Fibroblast of skin of abdomen (primary cell): ENCODE measurements around the gene CXXC1.
A peak's percentile ranks its signal among the peaks of the same experiment; 100 is the strongest.
"Not testable (repeated sequence)": the region's sequence is repeated elsewhere in the genome, so short reads cannot be mapped to it uniquely, and the experiment has no call there.

Experiments
- DNase-seq: peaks from one replicate; pipeline ENCODE4 v3.0.0-alpha.2; 2013

CXXC1 gene

DNA sequence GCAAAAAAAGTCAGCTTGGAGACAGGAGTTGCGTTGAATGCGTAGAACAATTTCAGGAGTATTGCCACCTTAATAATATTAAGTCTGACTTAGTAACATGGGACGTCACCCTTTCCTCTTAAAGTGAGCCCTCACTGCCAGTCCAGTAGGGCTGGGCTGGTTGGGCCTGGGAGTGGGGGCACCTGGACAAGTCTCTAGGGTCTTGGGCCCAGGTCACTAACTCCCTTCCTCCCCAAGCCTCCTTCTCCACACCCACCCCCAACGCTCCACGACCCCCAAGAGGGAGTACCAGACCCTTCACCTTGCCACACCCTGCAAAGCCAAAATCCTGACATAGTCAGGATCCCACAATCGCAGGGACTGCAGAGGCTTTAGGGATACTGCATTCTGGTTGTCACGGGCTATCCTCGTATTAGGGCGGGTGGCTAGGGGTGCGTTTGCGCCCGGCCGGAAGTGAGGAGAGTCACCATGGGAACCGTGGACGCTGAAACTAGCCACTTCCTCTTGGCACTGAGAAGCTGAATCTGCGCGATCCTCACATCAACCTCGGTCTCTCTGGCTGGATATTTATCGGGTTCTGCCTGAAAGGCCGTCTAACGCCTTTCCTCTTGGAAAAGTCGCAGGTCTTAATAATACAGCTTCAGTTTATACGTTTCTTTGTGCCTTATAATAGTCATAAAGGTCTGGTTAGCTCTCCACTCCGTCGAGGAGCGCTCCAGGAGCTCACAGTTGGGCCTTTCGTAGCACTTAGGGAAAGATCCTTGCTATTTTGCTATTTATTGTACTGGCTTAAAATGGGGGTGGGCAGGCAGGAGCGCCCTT, 10.3 kb upstream of the CXXC1 start:
- peak; percentile 76 for DNase-seq

- no peak for DNase-seq
These were observed 5.5 kb upstream of the CXXC1 start for GRCh38 chr18:50293039-50293438.

DNA sequence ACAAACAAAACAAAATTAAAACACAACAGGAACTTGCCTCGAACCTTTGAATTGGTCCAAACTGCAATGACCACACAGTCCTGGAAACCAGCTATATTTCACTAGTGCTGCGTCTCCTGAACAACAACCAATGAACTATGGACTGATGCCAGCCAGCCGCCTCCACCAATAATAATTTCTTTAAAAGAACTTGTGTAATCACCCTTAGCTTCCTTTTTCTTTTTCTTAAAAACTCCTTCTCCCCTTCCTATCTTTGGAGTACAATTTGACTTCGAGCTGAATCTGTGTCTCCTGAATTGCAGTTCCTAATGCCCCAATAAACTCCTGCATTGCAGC, 1.6 kb upstream of the CXXC1 start:
- no peak for DNase-seq

DNA sequence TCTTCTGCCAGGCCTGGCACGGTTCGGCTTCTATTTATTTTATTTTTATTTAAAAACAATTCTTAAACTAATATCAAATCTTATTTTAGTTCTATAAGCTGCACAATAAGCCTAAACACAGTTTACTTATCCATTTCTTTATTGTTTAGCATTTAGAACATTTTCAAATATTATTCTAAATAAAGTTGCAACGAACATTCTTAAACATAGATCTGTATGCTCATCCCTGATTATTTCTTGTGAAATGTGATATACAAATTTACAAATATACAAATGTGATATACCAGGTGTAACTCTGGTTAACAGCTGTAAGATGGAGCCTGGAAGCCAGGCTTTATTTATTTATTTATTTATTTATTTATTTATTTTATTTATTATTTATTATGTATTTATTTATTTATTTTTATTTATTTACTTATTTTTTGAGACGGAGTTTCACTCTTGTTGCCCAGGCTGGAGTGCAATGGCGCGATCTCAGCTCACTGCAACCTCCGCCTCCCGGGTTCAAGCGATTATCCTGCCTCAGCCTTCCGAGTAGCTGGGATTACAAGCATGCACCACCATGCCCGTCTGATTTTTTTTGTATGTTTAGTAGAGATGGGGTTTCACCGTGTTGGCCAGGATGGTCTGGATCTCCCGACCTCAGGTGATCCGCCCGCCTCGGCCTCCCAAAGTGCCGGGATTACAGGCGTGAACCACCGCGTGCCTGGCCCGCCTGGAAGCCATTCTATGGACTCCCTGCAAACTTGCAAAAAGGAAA, 1.0 kb upstream of the CXXC1 start:
- DNase-seq = not testable (repeated sequence)

DNA sequence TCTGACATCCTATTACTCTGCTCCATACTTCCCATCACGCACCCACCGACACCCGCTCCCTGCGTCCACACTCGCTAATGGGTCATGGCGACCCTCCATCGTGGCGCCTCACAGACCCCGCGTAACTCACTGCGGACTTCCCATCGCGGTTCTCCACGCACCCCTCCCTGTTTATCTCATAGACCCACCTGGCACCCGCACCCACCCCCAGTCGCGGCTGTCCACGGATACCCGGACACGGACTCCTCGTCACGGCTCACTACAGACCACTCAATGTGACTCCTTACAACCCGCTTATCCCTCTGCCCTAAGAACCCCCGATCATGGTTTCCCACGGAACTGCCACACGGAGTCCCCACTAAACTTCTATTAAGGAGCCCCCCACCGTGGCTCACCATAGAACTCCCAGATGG, 458 bp downstream of the CXXC1 start:
- no peak for DNase-seq

GRCh38 chr18:50286391-50287027, 983 bp downstream of the CXXC1 start:
- DNase-seq = peak; percentile 17

DNA sequence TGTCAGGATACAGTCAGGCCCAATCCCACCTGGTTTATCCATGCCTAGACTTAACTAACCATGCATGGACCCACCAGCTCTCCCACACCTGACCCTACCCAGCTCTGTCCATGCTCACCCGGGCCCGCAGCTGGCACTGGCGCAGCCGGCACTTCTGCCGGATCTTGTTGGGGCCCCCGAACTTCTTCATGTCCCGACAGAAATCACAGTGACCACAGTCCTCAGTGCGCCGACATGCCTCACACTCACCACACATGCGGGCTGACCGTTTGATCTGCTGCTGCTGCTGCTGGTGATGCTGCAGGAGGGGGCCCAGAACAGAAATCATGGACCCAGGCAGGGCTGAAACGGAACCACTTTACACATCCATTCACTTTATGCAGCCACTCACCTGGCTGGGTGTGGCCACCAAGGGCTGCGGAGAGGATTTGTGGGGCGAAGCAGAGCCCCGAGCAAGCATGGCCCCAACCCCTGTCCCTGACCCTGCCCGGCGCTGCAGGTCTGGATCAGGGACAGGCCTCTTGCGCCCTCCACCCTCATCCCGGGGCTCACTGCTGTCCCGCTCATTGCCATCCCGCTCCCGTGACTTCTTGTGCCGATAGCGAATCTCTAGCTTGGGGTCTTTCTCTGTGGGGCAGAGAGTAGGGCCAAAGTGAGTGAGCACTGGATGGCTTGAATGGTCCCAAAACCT, 1.7 kb downstream of the CXXC1 start:
- DNase-seq = no peak

GRCh38 chr18:50285071-50285470, 2.4 kb downstream of the CXXC1 start:
- DNase-seq = no peak

GRCh38 chr18:50284255-50284885, 3.1 kb downstream of the CXXC1 start:
- no peak for DNase-seq

GRCh38 chr18:50283469-50284209, 3.9 kb downstream of the CXXC1 start:
- DNase-seq = no peak

DNA sequence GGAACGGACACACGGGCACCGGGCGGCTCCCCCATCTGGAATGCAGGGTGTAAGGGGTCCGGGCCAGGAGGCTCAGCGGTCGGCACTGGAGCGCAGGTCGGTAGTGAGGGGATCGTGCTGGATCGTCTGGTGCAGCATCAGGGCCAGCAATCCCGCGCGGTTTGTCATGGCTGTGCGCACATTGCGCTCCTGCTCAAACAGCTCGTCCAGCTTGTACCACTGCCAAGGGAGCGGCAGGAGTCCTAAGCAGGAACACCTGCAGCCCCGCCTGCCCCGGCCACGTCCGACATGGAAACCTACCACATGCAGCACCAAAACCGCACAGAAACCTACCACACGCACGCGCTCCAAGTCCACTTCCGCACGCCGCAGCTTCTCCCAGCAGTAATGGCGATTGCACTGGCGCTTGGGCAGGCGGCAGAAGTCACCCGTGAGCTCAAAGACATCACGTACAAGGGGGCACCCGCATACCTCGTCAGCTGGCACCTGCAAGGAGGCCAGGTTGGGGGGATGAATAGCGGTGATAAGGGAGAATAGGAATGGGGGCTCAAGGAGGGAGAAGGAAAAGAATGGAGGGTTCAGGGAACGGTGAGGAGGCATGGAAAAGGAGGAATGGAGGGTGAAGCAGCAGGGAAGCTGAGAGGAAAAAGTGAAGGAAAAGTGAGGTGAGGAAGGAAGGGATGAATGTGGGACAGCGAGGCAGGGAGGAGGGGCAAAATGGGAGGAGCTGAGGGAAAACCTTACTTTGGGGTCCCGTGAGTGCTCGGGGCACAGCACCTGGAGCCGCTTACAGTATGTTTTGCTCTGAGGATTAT, 4.8 kb downstream of the CXXC1 start:
- DNase-seq = no peak

GRCh38 chr18:50281972-50282520, 5.4 kb downstream of the CXXC1 start:
- no peak for DNase-seq

DNA sequence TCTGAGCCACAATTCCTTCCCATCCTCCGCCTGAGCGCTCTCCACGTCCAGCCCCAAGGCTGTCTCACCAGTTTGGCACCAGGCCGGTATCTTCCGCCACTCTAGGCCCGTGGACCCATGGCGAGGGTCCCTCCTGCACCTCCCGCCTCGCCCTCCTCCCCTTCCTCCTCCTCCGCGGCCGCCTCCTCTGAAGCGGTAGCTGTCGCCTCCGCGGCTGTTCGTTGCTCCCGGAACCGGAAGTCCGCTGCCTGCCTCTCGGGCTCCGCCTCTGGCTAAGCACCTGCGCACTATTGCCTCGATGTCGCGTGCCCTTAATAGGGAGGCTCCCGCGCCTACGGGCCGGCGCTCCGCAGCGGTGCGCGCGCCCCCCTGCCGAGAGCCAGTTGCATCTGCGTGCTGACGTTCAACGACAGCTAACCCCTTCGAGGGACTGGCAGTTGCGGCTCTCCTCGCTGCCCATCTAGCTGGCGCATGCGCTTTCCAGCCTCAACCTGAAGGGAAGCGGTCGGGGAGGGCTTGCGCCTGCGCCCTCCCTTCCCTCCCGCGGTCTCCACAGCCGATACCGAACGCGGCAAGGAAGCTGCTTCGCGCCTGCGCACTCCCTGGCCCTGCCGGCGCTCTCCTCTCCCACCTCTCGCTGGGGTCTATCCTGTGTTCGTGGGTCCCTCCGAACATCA, 6.1 kb downstream of the CXXC1 start, which contains the start of gene MBD1:
Gene MBD1, minus strand, starts transcription at position 229 of the 677 bp plus-strand sequence. CDS start 1,531 bp downstream, outside the sequence.
- DNase-seq = peak; percentile 99

DNA sequence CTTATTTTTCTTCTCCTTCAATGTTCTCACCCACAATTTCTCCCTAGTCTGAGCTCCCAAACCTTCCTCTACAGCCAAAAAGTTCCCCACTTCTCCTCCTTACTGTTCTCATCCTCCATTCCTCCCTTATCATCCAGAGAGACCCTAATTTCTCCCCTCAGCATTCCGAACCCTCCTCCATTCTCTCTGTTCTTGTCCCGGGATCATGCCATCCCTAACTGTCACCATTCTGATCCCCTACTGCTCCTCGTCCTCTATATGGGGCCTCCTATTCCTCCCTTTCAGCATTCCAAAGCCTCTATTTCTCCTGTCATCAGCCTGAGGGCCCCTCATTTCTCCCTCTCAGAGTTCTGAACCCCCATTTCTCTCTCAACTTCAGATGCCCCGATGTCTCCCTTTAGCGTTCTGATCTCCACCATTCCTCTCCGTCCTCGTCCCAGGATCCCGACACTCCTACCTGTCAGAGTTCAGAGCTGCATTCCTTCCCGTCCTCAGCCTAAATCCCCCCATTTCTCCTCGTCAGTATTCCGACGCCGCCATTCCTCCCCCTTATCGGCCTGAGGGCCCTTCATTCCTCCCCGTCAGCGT, 6.7 kb downstream of the CXXC1 start:
- DNase-seq = no peak

- no peak for DNase-seq
These were observed 7.7 kb downstream of the CXXC1 start for GRCh38 chr18:50279752-50280151.

GRCh38 chr18:50277942-50278341, 9.6 kb downstream of the CXXC1 start:
- peak; percentile 7 for DNase-seq

- DNase-seq = no peak
These were observed 11.0 kb downstream of the CXXC1 start for GRCh38 chr18:50276452-50276851.

GRCh38 chr18:50275503-50276036, 11.9 kb downstream of the CXXC1 start:
- DNase-seq = no peak

DNA sequence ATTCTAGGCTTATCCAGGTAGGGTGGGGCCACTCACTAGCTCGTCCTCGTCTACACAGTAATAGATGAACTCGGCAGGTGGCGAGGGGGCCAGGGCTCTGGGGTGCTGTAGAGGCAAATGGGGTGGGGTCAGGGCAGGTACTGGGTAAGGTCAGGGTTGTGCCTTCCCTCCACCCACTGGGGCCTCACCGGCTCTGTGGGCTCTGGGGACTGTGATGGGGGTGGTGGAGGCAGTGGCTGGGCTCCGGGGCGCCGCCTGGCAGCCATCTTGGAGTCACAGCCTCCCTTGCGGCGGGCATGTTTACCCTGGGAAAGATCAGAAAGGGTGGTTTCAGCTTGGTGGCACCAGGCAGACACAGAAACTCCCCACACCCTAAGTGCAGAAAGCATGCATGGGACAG, 12.6 kb downstream of the CXXC1 start:
- DNase-seq = no peak
